Hippocampal formation (tissue), 2 donors: ENCODE results near the gene ZG16.
"Not testable (repeated sequence)": the region's sequence is repeated elsewhere in the genome, so short reads cannot be mapped to it uniquely, and the experiment has no call there.

Experiments
- DNase-seq, 2 donors: peaks; one replicate each; lab custom pipeline; 2025; lab: John Stamatoyannopoulos, UW

The ZG16 gene, protein sequence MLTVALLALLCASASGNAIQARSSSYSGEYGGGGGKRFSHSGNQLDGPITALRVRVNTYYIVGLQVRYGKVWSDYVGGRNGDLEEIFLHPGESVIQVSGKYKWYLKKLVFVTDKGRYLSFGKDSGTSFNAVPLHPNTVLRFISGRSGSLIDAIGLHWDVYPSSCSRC

DNA sequence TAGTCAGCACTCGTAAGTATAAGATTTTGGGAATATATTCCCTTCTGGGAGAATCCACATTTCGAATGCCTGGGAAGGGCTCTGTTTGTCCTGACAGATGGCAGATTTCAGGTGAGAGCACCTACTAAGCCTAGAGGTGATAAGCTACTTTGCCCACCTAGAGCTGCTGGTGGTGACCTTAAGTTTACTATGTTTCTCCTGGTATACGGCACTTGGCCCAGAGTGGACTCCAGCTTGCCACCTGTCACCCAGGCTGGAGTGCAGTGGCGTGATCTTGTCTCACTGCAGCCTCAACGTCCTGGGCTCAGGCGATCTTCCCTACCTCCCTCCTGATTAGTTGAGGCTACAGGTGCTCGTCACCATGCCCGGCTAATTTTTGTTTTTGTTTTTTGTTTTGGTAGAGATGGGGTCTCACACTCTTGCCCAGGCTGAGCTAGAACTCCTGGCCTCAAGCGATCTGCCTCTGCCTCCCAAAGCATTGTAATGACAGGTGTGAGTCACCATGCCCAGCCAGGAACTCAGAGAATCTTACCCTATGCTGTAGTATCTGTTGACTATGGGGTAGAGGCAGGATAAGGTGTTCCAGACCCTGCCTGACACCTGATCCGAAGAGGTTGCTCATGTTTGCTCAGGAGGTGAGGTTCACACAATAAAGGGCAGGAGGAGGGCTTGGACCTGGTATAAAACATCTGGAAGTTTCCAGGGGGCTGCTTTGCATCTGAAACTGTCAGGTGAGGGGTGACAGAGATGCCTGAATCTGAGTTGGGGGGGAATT is at the start of gene ZG16:
Gene ZG16, plus strand, starts transcription at position 681 of the 775 bp plus-strand sequence. CDS start 1,011 bp downstream, outside the sequence.
- no peak for DNase-seq

DNA sequence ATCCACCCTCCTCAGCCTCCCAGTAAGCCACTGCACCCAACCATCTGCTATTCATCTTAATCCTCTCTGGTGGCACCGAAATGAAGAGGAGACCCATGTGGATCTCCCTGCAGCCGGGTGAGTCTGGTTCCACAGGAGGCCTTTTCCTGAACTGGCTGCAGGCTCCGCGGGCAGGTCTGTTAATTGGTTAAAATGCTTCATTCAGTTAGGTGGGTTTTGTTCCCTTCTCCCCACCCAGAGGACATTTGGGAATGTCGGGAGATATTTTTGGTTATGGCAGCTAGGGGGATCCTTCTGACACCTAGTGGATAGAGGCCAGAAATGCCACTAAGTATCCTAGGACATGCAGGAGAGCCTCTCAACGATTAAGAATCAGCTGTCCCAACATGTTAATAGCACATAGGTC is 48.9 kb upstream of the ZG16 start:
- DNase-seq: peak in 1 of 2 donors; percentile 43

DNA sequence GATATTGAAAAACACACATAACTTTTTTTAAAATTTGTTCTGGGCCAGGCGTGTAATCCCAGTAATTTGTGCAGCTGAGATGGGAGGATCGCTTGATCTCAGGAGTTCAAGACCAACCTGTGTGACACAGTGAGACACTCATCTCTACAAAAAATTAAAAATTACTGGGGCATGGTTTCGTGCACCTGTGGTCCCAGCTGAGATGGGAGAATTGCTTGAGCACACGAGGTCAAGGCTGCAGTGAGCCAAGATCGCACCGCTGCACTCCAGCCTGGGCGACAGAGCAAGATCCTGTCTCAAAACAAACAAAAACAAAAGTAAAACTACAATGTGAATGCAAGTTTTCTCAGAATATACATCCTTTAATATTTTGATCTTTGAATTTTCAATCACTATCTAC is 47.4 kb upstream of the ZG16 start:
- no peak for DNase-seq

DNA sequence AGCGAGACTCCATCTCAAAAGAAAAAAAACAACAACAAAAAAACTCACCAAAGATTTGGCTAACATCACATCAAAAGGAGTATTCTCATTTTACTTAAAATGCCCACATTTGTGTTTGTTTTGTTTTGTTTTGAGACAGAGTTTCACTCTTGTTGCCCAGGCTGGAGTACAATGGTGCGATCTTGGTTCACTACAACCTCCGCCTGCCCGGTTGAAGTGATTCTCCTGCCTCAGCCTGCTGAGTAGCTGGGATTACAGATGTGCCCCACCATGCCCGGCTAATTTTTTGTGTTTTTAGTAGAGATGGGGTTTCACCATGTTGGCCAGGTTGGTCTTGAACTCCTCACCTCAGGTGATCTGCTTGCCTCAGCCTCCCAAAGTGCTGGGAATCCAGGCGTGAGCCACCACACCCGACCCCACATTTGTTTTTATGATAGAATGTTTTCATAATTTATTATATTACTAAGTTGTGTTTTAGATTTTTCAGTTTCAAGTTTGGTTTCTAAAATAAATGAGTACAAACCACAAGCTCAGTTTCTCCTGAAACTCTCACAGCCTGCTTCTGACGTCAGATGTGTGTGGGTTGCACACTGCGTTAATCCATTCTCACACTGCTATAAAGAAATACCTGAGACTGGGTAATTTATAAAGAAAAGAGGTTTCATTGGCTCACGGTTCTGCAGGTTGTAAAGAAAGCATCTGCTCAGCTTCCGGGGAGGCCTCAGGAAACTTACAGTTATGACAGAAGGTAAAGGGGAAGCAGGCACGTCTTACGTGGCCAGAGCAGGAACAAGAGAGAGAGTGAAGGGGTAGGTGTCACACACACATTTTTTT is 46.1 kb upstream of the ZG16 start:
- not testable (repeated sequence) for DNase-seq

DNA sequence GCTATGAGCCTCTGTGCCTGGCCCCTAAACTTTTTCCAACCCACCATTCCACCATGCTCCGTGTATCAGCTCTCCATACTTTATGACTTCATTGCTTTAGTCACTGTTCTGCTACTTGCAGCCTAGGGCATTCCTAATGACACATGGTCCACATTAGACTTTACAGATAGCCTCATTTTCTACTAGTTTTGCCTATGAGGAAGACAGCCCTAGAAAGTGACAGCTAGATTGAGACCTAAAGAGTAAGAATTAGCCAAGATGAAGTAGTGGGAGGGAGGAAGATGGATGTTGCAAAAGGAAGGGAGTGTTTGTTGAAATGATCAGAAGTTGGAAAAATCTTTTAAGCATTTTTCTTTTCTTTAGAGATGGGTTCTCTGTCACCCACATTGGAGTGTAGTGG is 43.3 kb upstream of the ZG16 start:
- no peak for DNase-seq

DNA sequence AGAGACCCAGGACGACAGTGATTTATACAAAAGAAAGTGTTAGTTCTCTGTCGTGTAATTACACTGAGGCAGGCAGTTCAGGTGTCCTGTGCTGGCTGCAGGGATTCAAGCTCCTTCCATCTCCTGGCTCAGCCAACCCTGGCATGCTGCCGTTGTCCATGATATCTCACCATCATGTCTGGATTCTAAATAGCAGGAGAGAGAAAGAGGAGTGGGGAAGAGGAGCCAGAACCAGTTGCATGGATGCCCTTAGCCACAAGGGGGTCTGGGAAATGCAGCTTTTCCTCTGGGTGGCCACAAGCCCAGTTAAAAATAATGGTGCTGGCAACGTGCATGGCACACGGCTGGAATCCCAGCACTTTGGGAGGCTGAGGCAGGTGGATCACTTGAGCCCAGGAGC is 41.9 kb upstream of the ZG16 start:
- DNase-seq: no peak

DNA sequence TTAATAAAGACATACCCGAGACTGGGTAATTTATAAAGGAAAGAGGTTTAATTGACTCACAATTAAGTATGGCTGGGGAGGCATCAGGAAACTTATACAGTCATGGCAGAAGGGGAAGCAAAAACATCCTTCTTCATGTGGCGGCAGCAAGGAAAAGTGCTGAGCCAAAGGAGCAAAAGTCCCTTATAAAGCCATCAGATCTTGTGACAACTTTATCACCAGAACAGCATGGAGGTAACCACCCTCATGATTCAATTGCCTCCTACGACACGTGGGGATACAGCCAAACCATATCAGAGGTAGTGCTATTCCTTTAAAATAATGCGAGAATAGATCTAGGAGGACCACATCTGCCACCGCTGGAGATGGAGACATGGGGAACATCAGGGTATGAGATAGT is 41.3 kb upstream of the ZG16 start:
- no peak for DNase-seq

DNA sequence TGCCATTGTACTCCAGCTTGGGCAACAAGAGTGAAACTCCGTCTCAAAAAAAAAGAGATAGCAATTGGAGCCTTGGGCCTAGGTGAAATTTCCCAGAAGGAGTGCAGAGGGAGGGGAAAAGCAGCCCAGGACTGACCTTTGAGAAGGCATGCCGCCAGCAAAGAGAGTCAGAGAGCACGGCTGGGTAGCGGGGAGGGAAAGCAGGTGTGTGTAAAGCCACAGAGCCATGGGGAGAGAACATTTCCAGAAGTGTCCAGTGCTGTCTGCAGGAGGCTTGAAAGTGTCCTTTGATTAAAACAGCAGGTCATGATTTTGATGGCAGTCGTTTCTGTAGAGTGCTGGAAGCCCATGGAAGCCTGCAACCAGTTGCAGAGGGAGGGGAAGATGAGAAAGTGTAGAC is 40.3 kb upstream of the ZG16 start:
- DNase-seq: no peak

DNA sequence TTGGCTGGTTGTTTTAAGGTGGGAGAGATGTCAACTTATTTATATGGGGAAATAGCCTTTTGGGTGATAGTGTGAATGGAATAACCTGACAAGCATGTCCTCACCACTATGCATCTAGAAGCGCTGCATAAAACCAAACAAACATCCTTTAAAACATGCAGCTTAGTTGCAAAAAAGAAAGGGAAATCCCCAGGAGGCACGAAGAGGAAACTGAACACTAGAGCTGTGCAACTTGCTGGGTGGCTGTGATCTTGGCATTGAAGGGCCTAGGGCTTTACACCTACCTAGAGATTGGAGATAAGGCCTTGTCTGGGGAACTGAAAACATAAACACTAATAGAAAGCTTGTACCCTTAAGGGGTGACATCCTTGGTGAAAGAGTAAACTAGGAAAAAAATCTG is 39.5 kb upstream of the ZG16 start:
- no peak for DNase-seq

DNA sequence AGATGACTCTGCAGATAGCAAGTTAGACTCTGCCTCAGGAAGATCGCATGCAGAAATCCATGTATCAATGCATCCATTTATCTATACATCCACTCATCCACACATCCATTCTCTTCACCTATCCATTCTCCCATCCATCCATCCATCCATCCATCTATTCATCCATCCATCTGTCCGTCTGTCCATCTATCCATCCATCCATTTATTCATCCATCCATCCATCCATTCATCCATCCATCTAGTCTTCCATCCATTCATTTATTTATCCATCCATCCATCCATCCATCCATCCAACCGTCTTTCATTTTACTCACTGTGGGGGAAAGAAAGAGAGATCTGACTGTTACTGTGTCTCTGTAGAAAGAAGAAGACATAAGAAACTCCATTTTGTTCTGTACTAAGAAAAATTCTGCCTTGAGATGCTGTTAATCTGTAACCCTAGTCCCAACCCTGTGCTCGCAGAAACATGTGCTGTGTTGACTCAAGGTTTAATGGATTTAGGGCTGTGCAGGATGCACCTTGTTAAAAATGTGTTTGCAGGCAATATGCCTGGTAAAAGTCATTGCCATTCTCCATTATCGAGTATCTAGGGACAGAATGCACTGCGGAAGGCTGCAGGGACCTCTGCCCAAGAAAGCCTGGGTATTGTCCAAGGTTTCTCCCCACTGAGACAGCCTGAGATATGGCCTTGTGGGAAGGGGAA is 38.0 kb upstream of the ZG16 start:
- not testable (repeated sequence) for DNase-seq

DNA sequence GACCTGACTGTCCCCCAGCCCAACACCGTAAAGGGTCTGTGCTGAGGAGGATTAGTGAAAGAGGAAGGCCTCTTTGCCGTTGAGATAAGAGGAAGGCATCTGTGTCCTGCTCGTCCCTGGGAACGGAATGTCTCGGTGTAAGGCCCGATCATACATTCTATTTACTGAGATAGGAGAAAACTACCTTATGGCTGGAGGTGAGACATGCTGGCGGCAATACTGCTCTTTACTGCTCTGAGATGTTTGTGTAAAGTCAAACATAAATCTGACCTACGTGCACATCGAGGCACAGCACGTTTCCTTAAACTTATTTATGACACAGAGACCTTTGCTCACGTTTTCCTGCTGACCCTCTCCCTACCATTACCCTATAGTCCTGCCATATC is 37.4 kb upstream of the ZG16 start:
- DNase-seq: not testable (repeated sequence)

DNA sequence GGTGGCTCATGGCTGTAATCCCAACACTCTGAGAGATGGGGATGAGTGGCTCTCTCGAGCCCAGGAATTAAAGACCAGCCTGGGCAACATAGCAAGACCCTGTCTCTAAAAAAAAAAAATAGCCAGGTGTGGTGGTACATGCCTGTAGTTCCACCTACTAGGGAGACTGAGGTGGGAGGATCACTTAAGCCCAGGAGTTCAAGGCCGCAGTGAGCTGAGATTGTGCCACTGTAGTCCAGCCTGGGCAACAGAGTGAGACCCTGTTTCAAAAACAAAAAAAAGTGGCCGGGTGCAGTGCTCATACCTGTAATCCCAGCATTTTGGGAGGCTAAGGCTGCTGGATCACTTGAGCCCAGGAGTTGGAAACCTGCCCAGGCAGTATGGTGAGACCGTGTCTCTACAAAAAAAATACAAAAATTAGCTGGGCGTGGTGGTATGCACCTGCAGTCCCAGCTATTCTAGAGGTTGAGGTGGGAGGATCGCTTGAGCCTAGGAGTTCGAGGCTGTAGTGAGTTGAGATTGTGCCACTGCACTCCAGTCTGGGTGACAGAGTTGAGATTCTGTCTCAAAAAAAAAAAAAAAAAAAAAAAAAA is 35.3 kb upstream of the ZG16 start:
- no peak for DNase-seq

DNA sequence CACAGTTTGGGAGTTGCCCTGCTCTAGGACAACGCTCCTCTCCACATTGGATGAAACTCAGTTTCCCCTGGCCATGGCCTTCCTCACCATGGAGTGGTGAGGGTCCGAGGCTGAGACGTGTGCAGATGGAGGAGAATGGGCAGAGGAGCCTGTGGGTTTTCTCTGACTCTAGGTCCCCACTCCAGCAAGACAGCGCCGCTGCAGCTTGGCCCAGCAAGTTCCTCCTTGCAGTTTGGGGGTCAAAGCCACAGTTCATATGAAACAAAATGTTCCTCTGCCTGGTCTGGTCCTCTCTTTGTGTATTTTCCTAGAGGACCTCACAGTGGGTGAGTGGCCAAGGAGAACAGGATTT is 34.6 kb upstream of the ZG16 start:
- DNase-seq: no peak

DNA sequence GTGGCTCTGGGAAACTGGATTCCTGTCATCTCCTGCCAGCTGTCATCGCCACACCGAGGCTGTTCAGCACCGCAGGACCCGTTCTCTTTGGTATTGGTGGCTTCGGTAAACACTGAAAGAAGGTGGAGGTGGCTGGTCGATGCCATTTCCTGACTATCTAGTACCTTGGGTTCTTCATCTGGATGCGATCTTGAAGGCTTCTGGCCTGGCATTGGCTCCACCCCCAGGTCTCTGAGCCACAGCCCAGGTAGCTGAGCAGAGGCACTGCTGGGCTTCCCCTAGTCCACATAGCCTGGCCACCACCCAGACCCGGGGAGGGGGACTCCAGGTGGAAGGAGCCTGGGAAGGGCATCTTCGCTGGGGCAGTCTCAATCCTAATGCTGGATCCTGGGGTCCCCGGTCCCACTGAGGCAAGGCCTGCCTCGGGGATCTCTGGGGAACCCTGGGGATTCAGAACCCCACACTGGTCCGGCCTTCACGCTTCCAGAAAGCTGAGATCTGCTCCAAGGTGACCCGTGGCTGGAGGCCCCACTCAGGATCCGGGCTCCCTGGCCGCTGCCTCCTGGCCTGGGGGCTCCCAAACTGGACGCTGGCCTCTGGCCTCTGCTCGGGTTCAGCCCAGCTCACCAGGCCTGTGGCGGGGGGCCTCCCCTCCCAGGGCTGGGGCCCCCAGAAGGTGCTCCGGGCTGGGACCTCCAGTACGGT is 34.1 kb upstream of the ZG16 start:
- no peak for DNase-seq

DNA sequence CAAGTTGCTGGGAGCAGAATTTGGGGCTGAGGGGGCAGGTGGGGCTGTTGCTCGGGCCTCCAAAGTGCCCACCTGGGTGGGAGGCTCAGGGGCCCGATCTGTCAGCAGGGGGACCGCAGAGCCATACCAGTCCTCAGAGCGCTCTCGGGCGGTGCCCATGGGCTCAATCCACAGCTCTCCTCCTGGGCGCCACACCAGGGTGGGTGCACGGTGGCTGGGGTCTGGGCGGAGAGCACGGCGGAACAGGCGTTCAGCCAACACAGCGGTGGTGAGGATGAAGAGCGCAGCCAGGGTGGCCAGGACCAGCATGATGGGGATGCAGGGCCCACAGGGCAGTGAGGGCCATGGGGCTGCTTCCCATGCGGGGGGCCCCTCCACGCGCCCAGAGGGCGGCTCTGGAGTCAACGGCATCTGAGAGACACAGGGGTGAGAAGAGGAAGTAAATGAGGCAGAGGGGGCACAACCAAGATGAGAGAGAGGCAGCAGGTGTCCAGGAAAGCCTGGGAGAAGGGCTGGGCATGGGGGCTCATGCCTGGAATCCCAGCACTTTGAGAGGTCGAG is 33.4 kb upstream of the ZG16 start:
- DNase-seq: no peak

DNA sequence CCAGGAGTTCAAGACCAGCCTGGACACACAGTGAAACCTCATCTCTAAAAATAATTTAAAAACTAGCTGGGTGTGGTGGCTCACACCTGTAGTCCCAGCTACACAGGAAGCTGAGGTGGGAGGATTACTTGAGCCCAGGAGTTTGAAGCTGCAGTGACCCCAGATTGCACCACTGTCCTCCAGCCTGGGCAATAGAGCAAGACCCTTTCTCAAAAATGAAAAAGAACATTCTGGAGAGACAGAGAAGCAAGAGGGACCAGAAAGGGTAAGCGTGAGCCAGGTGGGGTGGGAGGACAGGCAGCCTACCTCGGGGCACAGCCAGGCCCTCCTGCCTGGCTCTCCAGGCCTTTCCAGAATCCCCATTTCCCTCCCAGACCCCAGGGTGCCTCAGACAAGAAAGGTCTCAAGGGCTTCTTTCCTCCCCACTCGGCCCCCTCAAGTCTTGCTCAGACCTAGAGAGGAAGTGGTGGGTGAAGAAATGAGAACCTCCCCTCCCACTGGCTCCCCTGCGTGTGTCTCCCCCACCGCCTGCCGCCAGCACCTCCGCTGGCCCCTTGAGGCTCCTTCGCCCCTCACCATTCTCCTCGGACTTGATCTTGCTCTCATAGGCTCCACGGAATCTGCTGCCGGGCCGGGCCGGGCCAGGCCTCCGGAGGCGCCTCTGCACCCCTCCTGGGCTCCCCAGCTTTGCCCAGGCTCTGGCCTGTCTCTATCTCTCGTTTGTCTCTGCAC is 32.8 kb upstream of the ZG16 start:
- no peak for DNase-seq

DNA sequence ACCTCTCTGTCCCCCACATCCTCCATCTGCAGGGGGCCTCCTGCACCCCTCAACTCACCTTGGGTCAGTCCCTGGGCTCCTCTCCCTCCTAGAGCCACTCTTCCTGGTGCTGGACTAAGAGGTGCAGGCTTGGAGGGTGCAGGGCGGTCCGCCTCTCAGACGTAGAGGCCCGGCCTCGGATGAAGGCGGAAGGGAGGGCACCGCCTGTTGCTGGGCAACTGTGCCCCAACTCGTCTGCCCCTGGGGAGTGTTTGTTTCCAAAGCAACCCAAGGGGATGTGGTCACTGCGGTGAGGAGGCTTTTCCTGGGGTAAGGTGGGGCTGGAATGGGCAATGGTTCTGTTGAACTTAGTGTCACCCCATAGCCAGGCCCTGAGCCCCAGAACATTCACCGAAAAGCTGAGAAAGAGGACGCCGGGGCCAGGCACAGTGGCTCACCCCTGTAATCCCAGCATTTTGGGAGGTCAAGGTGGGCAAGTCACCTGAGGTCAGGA is 32.2 kb upstream of the ZG16 start, which contains the start of gene C16orf54:
Gene C16orf54, minus strand, starts transcription at position 138 of the 493 bp plus-strand sequence. CDS start 1,039 bp downstream, outside the sequence.
- peak in 1 of 2 donors; percentile 15 for DNase-seq

DNA sequence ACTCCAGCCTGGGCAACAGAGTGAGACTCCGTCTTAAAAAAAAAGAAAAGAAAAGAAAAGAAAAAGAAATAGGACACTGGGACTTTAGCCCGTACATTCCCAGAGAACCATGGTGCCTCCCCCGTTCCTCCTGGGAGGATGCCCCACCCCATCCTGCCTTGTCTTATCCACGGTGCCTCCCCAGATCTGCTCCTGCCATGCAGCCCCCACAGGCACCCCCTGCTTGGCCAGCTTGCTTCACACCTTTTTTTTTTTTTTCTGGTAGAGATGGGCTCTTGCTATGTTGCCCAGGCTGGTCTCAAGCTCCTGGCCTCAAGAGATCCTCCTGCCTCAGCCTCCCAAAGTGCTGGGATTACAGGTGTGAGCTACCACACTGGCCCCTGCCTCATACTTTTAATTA is 31.5 kb upstream of the ZG16 start:
- not testable (repeated sequence) for DNase-seq

DNA sequence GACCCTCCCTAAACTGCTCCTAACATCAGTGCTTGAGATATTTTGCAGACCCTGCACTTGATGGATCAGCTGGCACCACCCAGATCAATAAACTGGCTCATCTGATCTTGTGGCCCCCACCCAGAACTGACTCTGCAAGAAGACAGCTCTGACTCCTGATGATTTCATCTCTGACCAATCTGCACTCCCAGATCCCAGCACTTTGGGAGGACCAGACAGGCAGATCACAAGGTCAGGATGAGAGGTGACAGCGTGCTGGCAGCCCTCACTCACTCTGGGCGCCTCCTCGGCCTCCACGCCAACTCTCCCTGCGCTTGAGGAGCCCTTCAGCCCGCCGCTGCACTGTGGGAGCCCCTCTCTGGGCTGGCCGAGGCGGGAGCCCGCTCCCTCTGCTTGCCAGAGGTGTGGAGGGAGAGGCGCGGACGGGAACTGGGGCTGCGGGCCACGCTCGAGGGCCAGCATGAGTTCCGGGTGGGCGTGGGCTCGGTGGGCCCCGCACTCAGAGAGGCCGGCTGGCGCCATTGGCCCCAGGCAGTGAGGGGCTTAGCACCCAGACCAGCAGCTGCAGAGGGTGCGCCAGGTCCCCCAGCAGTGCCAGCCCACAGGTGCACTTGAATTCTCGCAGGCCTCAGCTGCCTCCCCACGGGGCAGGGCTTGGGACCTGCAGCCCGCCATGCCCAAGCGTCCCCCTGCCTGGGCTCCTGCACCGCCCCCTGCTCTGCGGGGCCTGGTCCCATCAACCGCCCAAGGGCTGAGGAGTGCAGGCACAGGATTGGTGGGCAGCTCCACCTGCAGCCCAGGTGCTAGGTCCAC is 29.9 kb upstream of the ZG16 start:
- no peak for DNase-seq
